ENCODE measurements around the gene HOXB9.

The HOXB9 gene

DNA sequence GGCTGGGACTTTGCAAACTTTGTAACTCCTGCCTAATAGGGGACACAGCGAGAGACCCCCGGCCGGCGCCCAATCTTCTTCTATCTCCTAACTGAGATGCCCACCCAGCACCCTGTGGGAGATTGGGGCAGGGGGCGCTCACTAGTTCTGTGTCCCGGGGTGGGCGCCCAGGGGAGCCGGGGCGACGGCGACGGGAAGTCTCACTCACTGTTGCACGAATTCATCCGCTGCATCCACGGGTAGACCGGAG lies 28.7 kb downstream of the HOXB9 start:
- TF ChIP-seq, protein P1, sequence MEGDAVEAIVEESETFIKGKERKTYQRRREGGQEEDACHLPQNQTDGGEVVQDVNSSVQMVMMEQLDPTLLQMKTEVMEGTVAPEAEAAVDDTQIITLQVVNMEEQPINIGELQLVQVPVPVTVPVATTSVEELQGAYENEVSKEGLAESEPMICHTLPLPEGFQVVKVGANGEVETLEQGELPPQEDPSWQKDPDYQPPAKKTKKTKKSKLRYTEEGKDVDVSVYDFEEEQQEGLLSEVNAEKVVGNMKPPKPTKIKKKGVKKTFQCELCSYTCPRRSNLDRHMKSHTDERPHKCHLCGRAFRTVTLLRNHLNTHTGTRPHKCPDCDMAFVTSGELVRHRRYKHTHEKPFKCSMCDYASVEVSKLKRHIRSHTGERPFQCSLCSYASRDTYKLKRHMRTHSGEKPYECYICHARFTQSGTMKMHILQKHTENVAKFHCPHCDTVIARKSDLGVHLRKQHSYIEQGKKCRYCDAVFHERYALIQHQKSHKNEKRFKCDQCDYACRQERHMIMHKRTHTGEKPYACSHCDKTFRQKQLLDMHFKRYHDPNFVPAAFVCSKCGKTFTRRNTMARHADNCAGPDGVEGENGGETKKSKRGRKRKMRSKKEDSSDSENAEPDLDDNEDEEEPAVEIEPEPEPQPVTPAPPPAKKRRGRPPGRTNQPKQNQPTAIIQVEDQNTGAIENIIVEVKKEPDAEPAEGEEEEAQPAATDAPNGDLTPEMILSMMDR (conservative IDR thresholded peaks at IDR 0.05; ENCODE audit: low read length): no peak
- peak overlapping the region; percentile 70 for H3K4me3 ChIP-seq (ENCODE audit: low read length)
- no peak for DNase-seq (ENCODE audit: low read depth)

DNA sequence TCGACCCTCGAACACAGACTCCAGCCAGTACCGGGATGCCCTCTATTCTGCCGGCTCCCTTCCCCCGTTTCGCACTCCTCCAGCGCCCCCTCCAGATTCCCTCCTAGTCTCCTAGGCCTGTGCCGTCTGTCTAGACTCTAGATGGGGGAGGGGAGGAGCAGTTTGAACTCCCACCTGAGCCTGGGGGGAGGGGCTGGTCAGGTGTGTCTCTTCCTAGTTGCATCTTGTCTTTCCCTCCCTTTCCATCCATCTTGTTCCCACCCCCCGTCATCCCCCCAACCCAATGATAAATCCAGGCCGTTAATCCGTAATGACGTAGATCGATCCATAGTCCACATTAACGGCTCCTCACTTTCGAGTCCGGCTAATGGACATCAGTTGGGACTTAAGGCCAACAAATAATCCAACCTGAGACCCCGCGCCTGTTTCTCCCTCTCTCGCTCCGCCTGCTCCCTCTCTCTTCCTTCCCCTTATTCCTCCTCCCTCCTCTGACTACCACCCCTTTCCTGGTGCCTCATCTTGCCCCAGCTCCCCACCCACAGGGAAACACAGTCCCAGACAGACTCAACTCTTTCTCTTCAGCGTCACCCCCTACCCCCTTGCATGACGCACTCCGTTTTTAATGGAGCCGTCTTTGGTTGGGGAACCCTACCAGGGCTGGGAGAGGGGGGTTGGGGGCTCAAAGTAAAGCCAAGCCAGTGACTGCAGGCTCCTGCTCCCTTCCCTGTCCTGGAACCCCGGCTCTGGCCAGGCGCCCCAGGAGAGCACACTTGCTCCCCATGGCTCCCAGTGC lies 29.2 kb downstream of the HOXB9 start:
- peak overlapping the region; percentile 70 for H3K4me3 ChIP-seq (ENCODE audit: low read length)
- TF ChIP-seq, protein P1 (conservative IDR thresholded peaks at IDR 0.05; ENCODE audit: low read length): no peak
- DNase-seq (ENCODE audit: low read depth): no peak

GRCh38 chr17:48596000-48596734 lies 30.0 kb downstream of the HOXB9 start:
- TF ChIP-seq, protein P1 (conservative IDR thresholded peaks at IDR 0.05; ENCODE audit: low read length): no peak
- peak overlapping the region; percentile 70 for H3K4me3 ChIP-seq (ENCODE audit: low read length)

GRCh38 chr17:48595278-48595999 lies 30.7 kb downstream of the HOXB9 start:
- peak overlapping the region; percentile 82 for H3K4me3 ChIP-seq (ENCODE audit: low read length)
- TF ChIP-seq, protein P1 (conservative IDR thresholded peaks at IDR 0.05; ENCODE audit: low read length): no peak
- DNase-seq (ENCODE audit: low read depth): no peak

More at GRCh38 chr17:48596000-48596734, 30.0 kb downstream of the HOXB9 start:
- no peak for DNase-seq (ENCODE audit: low read depth)

GRCh38 chr17:48594538-48595277 lies 31.4 kb downstream of the HOXB9 start:
- peak overlapping the region; percentile 82 for H3K4me3 ChIP-seq (ENCODE audit: low read length)
- TF ChIP-seq, protein P1 (conservative IDR thresholded peaks at IDR 0.05; ENCODE audit: low read length): no peak
- DNase-seq (ENCODE audit: low read depth): no peak

DNA sequence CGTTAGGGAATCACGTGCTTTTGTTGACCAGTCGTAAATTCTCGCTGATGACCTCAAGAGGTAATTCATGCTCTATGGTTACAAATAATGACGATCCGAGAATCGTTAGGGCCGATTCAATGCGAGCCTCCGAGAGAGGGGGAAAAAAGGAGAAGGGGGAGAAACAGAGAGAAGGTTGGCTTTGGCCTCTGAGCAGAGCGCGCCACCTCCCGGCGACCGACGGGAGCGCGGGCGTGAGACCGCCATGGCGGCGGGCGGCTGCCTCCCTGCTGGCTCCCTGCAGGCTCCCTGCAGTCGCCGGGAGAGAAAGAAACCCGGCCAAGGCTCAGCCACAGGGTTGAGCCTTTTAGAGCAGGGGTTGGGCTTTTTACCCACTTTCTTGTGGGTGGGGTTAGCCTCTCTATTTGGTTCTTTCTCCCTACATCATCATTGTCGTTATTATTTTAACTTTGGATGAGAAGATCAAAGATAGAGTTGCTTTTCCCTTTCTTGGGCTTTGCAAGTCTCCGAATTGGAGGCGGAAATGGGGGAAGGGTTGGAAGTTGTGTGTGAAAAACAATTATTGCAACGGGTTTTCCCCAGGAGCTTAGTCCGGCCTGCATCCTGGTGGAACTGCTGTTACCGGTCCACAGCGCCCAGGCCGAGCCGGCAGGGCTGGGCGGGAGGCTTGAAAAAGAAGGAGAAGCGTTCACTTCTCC lies 32.2 kb downstream of the HOXB9 start:
- DNase-seq (ENCODE audit: low read depth): peak; percentile 90
- peak overlapping the region; percentile 82 for H3K4me3 ChIP-seq (ENCODE audit: low read length)
- TF ChIP-seq, protein P1 (conservative IDR thresholded peaks at IDR 0.05; ENCODE audit: low read length): peak; percentile 79

Measured in AG10803 (cell line).